Measurements from ENCODE around the gene TNXB.

DNA sequence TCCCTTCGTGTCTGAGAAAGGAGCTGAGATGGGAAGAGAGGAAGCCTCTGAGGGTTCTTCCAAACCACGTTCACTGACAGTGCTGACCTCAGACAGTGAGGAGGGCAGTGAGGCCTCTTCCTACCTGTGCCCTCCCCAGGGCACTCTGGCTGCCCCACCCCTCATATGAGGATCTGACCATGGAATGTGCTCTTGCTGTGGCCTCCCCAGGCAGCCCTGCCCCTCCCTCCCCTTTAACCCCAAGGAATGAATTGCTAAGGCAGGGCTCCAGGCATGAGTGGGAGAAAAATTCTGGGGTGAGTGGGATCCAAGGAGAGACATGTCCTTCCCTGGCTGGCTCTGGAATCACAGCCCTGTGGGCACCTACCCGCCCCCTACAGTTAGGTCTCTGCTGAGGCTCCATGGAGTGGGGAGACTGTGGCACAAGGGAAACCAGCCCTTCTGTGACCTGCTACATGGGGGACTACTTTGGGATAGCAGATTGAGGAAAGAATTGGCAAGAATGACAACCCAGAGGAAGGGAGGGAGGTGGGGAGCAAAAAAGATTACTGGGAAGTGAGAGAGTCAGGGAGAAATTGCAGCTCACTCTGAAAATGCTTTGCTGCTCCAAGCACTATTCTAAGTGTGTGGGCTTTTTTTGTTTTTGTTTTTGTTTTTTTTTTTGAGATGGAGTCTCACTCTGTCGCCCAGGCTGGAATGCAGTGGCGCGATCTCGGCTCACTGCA is 29.4 kb downstream of the TNXB start:
- TF ChIP-seq POLR2AphosphoS5 (IDR thresholded peaks at IDR 0.05; ENCODE audit: low read depth, low read length) (no peak), TAF1 (IDR thresholded peaks at IDR 0.05; ENCODE audit: borderline replicate concordance, insufficient read depth, low read length) (no peak), REST (IDR thresholded peaks at IDR 0.05; ENCODE audit: insufficient read depth in 1 of 2, low read depth in 2 of 2, low read length in 2 of 2) (no peak), SIN3A (IDR thresholded peaks at IDR 0.05; ENCODE audit: borderline replicate concordance, insufficient read depth, low read length) (no peak)
